Loucy (cell line): ENCODE data around the gene PPFIA4.

Experiments used
- H2AFZ ChIP-seq: fragments of 200-600 bp; sonication (generic); 2 replicates; pipeline ENCODE4 v1.6.0; 2016; ENCODE audit warnings: antibody characterized with exemption, mild to moderate bottlenecking, low read length, moderate library complexity
- H3F3A ChIP-seq: fragments of 200-600 bp; 2 replicates; pipeline ENCODE4 v1.6.0; 2016; ENCODE audit warnings: antibody characterized with exemption, low read depth, mild to moderate bottlenecking
- H3K27me3 ChIP-seq: fragments of 200-600 bp; sonication (generic); 2 replicates; pipeline ENCODE4 v1.6.1; 2014; ENCODE audit warnings: low read length, mild to moderate bottlenecking; ENCODE audit not compliant: insufficient read depth, poor library complexity, severe bottlenecking
- H3K36me3 ChIP-seq: fragments of 200-600 bp; sonication (generic); 2 replicates; pipeline ENCODE4 v1.6.1; 2016; ENCODE audit warnings: low read length; ENCODE audit not compliant: insufficient read depth
- H3K4me1 ChIP-seq: fragments of 200-600 bp; sonication (generic); 2 replicates; pipeline ENCODE4 v1.5.1; 2014; ENCODE audit warnings: low read length, mild to moderate bottlenecking; ENCODE audit not compliant: insufficient read depth, poor library complexity, severe bottlenecking
- H3K4me2 ChIP-seq: fragments of 200-600 bp; sonication (generic); 2 replicates; pipeline ENCODE4 v1.6.0; 2014; ENCODE audit warnings: antibody characterized with exemption, low read length, low read depth, mild to moderate bottlenecking; ENCODE audit not compliant: poor library complexity, severe bottlenecking
- H3K4me3 ChIP-seq: fragments of 200-600 bp; sonication (generic); 2 replicates; pipeline ENCODE4 v1.5.1; 2014; ENCODE audit warnings: low read length, mild to moderate bottlenecking, mixed read lengths; ENCODE audit not compliant: poor library complexity, severe bottlenecking
- H3K79me2 ChIP-seq: fragments of 200-600 bp; sonication (generic); 2 replicates; pipeline ENCODE4 v1.6.1; 2014; ENCODE audit warnings: low read length; ENCODE audit not compliant: insufficient read depth
- H3K9ac ChIP-seq: fragments of 200-600 bp; sonication (generic); 2 replicates; pipeline ENCODE4 v1.6.0; 2014; ENCODE audit warnings: mild to moderate bottlenecking, low read depth, low read length, moderate library complexity; ENCODE audit not compliant: poor library complexity, severe bottlenecking
- H3K9me2 ChIP-seq: fragments of 200-600 bp; sonication (generic); replicated peaks from 2 replicates; pipeline ENCODE4 v1.6.1; 2016; ENCODE audit warnings: low read depth, low read length, mixed read lengths
- H3K9me3 ChIP-seq: fragments of 200-600 bp; sonication (generic); 2 replicates; pipeline ENCODE4 v1.6.1; 2014; ENCODE audit warnings: mild to moderate bottlenecking, antibody characterized with exemption, low read length, low read depth; ENCODE audit not compliant: insufficient read depth
- H4K20me1 ChIP-seq: fragments of 200-600 bp; sonication (generic); 2 replicates; pipeline ENCODE4 v1.6.0; 2014; ENCODE audit warnings: antibody characterized with exemption, low read length, mild to moderate bottlenecking; ENCODE audit not compliant: insufficient read depth, poor library complexity, severe bottlenecking
- EZH2phosphoT487 ChIP-seq: fragments of 200-600 bp; IDR thresholded peaks from 2 replicates; pipeline ENCODE4 v1.6.1; 2018; ENCODE audit warnings: antibody characterized with exemption, mild to moderate bottlenecking, moderate library complexity, borderline replicate concordance
- TF ChIP-seq, protein P1 (sequence below): fragments of 200-600 bp; sonication (generic); conservative IDR thresholded peaks from 2 replicates; pipeline ENCODE4 v1.5.1; 2014; ENCODE audit warnings: mild to moderate bottlenecking, antibody characterized with exemption, low read length

PPFIA4 gene

GRCh38 chr1:203073469-203073868, 47.2 kb downstream of the PPFIA4 start:
- no peaks in the 10 kb centered on the region for H3K9me2 ChIP-seq
- no peaks in the 10 kb centered on the region for H3K36me3 ChIP-seq
- no peak overlapping the region for H3K9ac ChIP-seq
- H3K4me1 ChIP-seq: peaks cover 8% of the 10 kb centered on the region
- no peaks in the 10 kb centered on the region for H3F3A ChIP-seq
- H3K4me2 ChIP-seq: no peak overlapping the region
- no peaks in the 10 kb centered on the region for H3K9me3 ChIP-seq
- H2AFZ ChIP-seq: no peak overlapping the region
- no peak for TF ChIP-seq EZH2phosphoT487
- TF ChIP-seq, protein P1, sequence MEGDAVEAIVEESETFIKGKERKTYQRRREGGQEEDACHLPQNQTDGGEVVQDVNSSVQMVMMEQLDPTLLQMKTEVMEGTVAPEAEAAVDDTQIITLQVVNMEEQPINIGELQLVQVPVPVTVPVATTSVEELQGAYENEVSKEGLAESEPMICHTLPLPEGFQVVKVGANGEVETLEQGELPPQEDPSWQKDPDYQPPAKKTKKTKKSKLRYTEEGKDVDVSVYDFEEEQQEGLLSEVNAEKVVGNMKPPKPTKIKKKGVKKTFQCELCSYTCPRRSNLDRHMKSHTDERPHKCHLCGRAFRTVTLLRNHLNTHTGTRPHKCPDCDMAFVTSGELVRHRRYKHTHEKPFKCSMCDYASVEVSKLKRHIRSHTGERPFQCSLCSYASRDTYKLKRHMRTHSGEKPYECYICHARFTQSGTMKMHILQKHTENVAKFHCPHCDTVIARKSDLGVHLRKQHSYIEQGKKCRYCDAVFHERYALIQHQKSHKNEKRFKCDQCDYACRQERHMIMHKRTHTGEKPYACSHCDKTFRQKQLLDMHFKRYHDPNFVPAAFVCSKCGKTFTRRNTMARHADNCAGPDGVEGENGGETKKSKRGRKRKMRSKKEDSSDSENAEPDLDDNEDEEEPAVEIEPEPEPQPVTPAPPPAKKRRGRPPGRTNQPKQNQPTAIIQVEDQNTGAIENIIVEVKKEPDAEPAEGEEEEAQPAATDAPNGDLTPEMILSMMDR: no peak
- H3K4me3 ChIP-seq: no peak overlapping the region
- H4K20me1 ChIP-seq: no peaks in the 10 kb centered on the region
- no peaks in the 10 kb centered on the region for H3K27me3 ChIP-seq
- no peaks in the 10 kb centered on the region for H3K79me2 ChIP-seq

DNA sequence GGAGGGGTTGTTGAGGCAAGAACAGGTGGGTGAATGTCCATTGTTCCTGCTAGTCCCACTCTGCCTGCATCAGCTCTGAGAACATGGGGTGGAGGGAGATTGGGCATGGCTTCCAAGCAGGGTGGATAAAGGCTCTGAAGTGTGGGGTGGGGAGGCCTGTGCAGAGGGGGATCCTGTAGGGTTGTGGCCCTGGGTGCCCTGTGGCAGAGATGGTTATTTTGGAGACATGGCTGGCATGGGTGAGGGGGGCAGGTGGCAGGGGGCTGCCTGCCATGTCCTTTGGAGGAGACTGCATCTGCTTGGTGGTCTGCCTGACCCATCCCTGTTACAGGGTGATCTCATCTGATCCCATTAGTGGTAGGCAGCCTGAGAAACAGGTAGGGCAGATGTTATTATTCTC, 48.3 kb downstream of the PPFIA4 start:
- H3K4me2 ChIP-seq: no peak overlapping the region
- H3K27me3 ChIP-seq: no peaks in the 10 kb centered on the region
- no peak overlapping the region for H3K4me3 ChIP-seq
- no peaks in the 10 kb centered on the region for H3K4me1 ChIP-seq
- no peaks in the 10 kb centered on the region for H3K9me3 ChIP-seq
- no peaks in the 10 kb centered on the region for H3K36me3 ChIP-seq
- no peaks in the 10 kb centered on the region for H3K79me2 ChIP-seq
- H3K9ac ChIP-seq: no peak overlapping the region
- no peaks in the 10 kb centered on the region for H4K20me1 ChIP-seq
- H3F3A ChIP-seq: no peaks in the 10 kb centered on the region
- H3K9me2 ChIP-seq: no peaks in the 10 kb centered on the region
- H2AFZ ChIP-seq: no peak overlapping the region
- no peak for TF ChIP-seq EZH2phosphoT487
- TF ChIP-seq, protein P1: no peak

DNA sequence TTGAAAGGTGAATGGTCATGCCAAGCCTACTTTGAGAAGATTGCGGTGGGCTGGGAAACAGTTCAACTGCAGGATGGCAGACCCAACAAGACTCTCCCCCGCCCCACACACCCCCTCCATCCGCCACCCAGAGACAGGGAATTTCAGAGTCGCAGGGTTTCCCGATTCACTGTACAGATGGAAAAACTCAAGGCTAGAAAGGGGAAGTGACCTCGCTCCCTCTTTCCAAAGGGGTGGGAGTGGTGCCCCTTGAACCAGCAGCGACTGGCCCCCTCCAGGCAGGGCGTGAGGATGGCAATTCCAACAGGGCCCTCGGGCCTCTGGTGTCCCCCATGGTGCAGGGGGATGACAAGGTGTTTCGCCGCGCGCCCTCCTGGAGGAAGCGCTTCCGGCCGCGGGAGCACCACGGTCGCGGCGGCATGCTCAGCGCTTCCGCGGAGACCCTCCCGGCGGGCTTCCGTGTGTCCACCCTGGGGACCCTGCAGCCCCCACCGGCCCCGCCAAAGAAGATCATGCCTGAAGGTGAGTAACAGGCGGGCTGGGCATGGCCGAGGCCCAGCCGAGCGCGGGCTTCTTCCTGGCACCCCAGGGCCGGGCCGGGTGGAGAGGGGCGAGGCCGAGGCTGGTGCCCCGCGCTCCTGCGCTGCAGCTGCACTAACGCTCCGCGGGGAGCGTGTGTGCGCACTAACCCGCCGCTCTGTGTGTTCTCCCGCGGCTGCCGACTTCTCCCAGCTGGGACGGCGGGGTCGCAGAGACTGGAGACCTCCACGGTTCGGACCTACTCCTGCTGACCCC, 49.1 kb downstream of the PPFIA4 start:
- no peak overlapping the region for H3K4me3 ChIP-seq
- no peaks in the 10 kb centered on the region for H3K79me2 ChIP-seq
- no peaks in the 10 kb centered on the region for H3K4me1 ChIP-seq
- no peaks in the 10 kb centered on the region for H3K9me2 ChIP-seq
- H3K27me3 ChIP-seq: no peaks in the 10 kb centered on the region
- H3K36me3 ChIP-seq: no peaks in the 10 kb centered on the region
- H3K4me2 ChIP-seq: no peak overlapping the region
- no peak overlapping the region for H3K9ac ChIP-seq
- no peaks in the 10 kb centered on the region for H3F3A ChIP-seq
- H3K9me3 ChIP-seq: no peaks in the 10 kb centered on the region
- H4K20me1 ChIP-seq: no peaks in the 10 kb centered on the region
- TF ChIP-seq, protein P1: no peak
- TF ChIP-seq EZH2phosphoT487: no peak
- no peak overlapping the region for H2AFZ ChIP-seq
